Iris pigment epithelial cell (primary cell): ENCODE results near the gene CD300H.
A peak's percentile ranks its signal among the peaks of the same experiment; 100 is the strongest.

Source experiments
- DNase-seq: peaks from one replicate; pipeline ENCODE4 v3.0.0-alpha.2; 2011; ENCODE audit warnings: low read depth

Gene CD300H

DNA sequence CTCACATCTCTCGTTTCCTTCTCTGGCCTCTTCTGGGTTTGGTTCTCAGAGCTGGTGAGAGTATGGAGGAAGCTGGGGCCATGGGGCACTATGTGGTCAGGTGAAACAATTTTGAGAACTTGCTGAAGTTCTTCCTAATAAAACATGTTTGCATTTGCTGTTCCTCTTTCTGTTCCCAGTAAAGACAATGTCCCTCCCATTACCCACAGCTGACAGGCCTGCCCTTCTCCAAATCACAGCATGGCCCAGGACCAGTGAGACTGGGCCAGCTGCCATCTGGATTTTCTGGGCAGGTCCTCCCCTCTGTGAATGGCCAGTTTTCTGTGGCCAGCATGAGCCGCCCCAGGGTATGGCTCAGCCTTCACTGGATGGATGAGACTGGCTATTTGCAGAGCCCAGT, at the start of gene CD300H:
Gene CD300H (minus strand): TSS at position 113 of the 400 bp plus-strand sequence.
- DNase-seq: no peak

DNA sequence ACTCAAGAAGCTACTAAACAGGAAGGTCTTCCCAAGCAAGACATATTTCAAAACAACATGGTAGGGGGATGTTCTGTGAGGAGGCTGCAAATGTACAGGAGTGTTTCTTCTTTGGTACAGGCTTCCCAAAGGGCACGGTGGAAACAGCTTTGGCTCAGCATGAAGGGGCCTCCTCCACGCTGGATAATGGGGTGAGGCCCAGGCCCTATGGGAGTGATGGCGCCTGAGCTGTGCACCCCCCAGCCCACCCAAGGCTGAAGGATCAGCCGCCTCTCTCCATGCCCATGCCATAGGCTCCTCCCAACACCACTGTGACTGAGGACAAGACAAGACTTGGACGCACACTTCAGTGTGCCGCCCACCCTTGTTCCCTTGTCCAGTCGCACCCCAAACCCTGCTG, 49.4 kb upstream of the CD300H start:
- no peak for DNase-seq

DNA sequence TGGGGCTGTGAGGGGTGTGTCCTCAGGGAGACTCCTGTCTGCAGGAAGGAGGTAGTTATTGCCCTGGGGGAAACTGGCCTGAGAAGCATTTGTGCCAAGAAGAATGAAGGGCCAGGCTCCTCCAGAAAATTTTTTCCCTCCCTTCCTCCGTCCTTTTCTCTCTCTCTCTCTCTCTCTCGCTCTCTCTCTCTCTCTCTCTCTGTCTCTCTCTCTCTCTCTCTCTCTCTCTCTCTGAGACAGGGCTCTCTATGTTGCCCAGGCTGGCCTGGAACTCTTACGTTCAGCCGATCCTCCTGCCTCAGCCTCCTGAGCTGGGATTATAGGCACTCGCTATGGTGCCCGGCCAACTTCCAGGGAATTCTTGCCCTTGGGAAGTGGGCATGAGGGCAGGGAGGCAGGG, 44.7 kb upstream of the CD300H start:
- DNase-seq: no peak

DNA sequence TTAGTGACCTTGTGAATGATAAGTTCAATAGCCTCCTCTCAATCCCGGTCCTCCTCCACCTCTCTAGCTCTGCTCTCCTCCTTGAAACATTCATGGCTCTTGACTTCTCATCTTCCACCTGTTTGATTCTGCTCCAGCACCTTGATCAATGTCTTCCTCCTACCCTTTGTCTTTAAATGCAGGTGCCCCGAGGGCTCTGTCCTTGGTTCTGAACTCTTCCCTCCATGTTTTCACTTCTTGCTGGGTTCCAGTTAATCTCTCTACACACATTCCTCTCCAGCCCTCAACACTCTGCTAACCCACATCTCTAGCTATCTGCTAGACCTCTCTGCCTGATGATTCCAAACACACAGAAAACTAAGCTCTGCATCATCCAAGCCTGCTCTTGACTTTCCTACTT, 42.8 kb upstream of the CD300H start:
- no peak for DNase-seq

DNA sequence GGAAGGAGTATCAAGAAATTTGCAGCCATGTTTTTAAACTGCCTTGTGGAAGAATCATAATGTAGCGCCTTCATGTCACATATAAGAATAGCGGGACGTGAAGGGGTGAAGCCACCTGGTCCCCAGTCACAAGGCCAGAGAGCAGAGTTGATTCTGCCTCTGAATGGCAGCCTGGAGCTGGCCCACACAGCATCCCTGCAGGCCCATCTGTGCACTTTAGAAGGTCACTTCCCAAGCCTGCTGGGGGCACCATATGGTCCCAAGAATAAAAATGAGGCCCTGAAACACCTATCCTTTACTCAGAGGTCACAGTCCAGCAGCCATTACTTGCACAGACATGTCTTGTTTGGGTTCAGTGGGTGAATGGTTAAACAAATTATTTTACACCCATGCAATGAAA, 41.2 kb upstream of the CD300H start:
- no peak for DNase-seq

DNA sequence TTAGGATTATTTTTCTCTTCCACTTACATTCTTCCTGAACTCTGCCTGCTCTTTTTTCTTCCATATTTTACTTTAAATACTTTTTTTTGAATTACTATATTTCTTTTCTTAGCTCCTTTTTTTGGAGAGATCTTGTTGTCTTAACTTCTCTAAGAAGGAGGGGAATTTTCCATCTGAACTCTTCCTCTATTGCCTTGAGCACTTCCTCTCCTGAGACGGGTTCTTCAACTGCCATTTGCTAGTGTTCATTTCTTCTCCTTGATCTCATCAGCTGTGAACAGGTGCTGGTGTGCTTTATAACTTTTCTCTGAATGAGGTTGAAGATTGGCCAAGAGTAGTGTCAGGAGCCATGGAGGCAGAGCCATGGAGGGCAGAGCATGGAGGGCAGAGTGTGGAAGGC, 39.9 kb upstream of the CD300H start:
- DNase-seq: no peak

DNA sequence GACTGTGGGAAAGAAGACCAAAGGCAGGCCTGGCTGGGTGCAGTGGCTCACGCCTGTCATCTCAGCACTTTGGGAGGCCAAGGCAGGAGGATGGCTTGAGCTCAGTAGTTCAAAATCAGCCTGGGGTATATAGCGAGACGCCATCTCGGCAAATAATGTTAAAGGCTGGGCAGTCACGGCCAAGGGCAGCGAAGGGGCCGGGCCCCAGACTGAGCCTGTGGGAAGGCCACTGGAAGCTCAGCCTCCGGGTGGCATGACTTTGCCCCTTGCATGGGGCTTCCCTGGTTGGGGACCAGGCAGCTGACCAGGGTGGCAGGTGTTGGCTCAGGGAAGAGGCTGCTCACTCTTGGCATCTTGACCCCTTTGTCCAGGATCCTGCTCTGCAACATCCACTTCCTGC, 38.7 kb upstream of the CD300H start:
- DNase-seq: no peak

DNA sequence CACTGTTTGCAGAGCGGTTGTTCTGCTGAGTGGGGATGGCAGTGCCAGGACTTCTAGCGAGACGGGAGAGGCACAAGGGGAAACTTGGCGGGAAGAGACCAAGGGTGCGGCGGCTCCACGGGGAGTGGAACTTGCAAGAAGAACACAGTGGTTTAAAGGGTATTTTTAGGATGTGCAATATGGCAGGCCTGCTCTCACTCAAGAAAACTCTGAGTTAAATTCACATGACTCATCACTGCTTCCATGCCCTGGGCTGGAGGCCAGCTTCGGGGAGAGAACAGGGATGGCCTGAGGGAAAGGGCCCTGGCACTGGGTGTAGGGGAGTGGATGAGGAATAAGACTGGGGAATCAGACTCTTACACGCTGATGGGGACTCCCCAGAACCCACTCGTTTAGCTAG, 38.1 kb upstream of the CD300H start:
- peak; percentile 70 for DNase-seq

DNA sequence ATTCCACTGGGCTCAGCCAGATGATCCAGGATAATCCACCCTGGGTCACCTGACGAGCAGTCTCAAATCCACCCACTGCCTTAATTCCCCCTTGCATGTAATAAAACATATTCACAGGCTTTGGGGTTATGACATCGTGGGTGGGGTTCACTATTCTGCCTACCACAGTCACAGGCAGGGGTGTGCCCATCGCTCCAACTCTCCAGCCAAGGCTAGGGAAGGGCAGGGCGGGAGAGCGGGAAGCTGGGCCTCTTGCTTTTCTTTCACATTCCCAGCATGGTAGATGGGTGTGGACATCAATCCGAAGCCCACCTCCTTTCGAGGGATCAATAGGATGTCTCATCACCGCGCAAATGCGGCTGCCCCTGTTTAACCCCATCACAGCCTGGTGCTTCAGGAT, 37.5 kb upstream of the CD300H start:
- DNase-seq: no peak

DNA sequence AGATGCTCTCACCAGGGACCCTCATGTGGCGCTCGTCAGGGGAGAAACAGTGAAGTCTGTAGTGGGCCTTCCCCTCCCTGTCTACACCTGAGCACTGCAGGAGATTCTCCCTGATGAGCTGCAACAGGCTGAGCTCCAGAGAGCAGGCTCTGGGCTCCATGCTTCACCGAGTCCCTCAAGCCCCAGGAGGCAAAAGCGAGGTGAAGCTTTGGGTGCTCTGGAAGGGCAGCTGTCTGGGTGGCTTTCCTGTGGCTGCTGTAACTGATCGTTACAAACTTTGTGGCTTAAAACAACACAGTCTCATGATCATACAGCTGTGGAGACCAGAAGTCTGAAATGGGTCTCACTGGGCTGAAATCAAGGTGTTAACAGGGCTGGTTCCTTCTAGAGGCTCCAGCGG, 36.9 kb upstream of the CD300H start:
- DNase-seq: no peak

DNA sequence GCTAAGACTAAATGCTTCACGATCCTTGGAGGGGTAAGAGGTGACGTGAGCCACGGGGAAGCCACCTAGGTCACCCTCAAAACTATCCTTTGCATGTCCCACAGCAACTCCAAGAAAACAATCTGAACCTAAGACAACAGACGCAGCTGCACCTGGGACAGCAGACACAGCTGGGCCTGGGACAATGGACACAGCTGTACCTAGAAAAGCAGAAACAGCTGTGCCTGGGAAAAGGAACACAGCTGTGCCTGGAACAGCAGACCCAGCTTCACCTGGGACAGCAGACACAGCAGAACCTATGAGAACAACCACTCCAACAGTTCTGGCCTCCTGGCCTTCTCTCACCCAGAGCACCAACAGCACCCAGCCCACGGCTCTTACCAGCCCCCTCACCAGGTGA, 36.4 kb upstream of the CD300H start:
- DNase-seq: no peak

DNA sequence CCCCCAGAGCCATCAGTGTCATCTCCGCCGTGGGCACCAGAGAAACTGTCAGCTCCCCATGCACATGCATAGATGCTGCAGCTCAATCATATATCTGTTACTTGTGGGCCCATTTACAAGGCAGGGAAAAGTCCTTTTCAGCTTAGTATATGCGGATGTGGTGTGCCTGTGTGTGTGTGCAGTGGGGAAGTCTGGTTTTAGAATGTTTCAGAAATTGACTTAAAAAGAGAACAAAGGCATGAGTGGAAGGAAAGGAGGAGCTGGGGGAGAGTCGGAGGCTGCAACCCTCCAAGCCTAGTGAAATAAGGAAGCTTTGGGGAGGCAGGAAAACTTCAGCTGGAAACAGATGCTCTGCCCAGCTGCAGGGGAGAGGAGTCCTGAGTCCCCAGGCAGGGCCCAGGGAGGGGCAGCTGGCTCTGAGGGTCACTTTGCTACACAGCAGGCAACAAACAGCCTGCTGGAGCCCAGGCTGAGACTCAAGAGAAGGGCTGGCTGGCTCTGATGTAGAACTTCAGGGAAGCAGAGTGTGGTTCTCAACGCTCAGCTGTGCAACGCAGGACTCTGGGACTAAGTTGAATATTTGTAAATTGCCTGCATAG, 35.8 kb upstream of the CD300H start:
- DNase-seq: no peak

DNA sequence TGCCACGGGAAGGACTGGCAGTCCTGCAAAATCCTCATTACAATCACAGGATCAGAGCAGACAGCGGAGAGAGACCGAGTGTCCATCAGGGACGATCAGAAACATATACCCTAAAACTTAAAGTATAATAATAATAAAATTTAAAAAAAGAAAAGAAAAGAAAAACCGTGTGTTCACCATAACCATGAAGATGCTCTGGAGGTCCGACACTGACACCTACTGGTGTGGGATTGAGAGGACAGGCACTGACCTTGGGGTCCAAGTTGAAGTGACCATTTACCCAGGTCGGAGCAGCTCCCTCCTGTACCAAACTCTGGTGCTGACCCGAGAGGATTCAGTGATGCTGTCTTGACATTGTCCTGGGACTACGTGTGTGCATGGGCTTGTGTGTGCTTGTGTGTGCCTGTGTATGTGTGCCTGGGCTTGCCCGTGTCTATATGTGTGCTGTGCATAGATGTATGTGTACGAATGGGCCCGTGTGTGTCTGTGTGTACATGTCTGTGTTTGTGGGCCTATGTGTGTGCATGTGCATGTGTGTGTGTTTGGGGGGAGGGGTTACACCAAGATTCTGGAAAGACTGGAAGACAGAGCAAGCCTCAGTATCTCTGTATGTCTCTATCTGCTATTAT, 34.7 kb upstream of the CD300H start:
- DNase-seq: peak; percentile 33

DNA sequence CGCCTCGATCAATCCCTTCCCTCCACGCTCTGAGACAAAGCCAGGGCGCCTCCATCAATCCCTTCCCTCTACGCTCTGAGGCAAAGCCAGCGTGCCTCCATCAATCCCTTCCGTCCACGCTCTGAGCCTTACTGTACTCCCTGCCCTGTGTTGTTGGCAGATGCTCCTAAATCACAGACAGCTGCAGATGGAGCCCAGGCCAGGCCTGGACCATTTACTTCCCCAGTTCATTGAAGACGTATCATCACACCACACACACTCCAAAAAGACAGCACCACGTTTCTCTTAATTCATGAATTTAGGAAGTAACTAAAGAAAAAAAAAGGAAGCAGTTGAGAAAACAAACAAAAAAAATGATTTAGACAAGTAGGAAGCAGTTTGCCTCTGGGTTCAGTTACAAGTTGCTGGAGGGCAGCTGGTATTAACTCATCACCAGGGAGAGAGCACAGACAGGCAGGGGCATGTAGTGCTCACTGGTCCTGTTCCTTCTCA, 32.2 kb upstream of the CD300H start:
- no peak for DNase-seq

DNA sequence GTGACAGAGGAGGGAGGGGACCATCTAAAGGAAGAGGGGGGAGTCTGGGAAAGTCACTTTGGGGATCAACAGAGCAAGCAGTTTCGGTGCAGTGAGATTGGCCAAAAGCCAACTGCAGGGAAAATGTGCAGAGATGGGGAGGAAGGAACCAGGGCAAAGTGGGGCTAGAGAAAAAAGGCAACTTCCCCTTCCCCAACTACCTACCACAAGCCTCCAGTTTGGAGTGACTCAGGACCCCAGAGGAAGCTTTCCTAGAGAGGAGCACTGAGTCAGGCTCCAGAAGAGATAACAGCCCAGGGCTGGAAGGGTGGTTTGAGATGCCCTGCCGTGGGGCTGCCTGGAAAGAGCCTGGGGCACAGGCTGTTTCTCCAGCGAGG, 31.7 kb upstream of the CD300H start:
- DNase-seq: no peak

DNA sequence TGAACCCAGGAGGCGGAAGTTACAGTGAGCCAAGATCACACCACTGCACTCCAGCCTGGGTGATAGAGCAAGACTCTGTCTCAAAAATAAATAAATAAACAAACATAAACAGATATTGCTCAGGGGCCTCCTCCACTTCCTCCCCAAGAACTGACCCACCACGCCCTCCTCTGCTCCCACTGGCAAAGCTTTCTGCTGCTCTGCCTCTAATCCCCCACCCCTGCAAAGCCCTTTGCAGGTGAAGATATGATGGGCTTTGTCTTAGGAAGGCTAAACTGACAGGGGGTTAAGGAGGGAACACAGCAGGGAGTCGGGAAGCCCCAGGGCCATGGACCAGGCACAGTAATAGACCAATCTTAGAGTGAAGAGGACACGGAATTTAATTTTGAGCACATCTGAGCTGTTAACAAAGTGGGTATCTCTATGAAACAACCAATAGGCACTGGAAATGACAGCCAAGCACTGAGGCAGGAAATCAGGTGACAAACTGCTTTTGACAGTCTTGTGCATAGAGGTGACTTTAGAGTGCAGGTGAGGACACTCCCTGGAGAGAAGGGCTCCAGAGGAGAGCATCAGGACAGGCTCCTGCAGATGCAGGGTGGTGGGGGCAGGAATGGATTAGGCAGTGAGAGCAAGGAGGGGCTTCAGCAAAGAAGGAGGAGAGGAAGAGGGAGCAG, 31.2 kb upstream of the CD300H start:
- DNase-seq: no peak

DNA sequence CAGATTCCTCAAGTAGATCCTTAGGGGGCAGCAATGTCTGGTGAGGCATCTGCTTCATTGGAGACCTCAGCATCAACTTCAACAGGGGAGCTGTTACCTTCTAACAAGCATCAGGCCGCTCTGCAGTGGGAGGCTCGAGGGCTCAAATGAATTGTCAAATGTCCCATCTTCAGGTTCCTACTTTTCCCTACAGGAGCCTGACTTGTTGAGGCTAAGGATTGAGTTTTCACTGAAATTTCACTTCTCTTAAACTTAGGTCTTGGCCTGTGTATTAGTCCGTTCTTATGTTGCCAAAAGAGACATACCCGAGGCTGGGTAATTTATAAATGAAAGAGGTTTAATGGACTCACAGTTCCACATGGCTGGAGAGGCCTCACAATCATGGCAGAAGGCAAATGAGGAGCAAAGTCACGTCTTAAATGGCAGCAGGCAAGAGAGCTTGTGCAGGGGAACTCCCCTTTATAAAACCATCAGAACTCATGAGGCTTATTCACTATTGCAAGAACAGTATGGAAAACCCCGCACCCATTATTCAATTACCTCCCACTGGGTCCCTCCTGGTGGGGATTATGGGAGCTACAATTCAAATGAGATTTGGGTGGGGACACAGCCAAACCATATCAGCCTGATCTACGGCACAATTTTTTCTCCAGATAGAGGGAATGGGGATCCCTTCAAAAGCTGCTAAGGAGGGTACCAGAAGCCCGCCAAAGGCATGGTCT, 29.9 kb upstream of the CD300H start:
- DNase-seq: no peak

DNA sequence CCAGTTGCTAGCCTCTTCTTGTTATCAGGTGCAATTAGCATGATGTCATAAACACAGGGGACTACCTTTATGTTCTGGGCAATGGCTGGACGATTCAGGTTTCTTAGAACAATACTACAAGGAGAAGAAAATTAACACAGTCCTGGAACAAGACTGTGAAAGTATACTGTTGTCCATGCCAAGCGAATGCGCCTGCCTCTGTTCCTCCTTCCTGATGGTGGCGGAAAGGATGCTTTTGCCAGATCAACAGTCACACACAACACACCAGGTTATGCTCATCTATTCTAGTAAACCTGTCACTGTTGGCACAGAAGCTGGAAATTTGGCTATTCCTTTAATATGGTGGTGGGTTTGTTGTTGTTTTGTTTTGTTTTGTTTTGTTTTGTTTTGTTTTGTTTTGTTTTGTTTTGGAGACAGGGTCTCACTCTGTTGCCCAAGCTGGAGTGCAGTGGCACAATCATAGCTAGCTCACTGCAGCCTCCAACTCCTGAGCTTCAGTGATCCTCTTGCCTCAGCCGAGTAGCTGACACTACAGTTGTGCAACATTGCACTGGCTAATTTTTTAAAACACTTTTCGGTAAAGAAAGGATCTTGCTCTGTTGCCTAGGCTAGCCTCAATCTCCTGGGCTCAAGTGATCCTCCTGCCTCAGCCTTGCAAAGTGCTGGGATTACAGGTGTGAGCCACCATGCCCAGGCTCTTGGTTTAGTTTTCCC, 27.9 kb upstream of the CD300H start:
- no peak for DNase-seq

DNA sequence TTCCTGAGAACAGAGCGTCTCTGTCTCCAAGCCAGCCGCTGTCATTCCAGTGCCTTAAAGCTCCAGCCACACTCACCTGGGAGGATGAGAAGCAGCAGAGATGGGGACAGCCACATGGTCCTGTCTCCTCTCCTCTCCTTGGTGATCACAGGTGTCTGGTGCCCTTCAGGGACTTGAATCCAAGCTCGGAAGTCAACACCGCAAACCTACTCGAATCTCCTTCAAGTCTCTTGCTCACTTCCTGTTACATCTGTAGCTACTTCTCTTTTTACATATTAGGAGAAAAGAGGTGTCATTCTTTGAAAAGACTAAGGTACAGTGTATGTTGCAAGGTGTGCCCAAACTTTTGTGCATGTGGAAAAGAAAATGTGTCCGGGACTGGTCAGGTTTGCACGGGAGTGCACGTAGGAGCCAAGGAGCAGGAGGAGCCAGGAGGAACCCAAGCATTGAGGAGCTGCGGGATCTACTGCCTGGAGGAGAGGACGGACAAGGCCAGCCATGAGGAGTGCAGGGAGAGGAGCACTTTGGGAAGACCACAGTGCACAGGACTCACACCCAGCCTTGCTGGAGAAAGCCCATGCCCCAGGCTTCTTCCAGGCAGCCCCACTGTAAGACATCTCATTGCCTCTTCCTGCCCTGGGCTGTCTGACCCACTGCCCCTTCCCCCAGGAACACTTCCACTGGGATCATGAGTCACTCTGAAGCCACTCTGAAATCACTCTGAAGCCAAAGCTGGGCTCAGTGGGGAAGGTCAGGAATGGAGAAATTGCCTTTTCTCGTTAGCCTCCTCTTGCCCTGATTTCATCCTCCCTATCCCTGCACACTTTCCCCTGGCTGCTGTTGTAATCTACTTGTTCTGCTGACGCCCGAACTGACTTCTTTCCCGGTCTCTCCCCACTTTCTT, 25.0 kb upstream of the CD300H start, which contains the start of gene CD300LD:
Gene CD300LD (minus strand): TSS at position 197 of the 904 bp plus-strand sequence. CDS start 81 bp downstream, at position 116.
- no peak for DNase-seq

DNA sequence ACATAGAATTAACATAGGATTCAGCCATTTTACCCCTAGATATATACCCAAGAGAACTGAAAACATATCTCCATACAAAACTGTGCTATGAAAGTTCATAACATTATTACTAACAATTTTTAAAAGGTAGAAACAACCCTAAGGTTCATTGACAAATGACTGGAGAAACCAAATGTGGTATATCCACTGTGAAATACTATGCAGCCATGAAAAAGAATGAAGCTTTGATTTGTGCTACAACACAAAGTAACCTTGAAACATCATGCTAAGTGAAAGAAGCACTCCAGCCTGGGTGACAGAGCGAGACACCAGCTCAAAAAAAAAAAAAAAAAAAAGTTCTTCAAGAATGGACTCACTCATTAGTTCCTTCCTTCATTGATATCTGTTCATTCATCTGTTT, 24.2 kb upstream of the CD300H start:
- no peak for DNase-seq

DNA sequence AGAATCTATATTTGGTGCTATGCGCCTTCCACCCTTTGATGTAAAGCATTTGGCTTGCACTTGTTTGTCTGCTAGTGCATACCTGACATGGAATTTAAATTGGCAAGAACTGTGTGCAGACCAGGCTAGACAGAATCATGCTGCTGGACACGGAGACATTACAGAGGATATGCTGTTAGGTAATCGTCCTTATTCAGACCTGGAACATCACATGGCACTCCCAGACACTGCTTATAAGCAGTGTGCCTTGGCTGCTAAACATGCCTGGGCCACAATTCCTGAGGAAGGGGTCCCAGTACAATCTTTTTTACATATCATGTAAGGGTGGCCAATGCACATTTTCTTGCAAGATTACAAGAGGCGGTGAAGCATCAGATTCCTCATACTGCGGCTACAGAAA, 18.4 kb upstream of the CD300H start:
- DNase-seq: no peak
